Stimulated activated CD4-positive, alpha-beta T cell treated with anti-CD3 and anti-CD28 coated beads, Interleukin-1b, Interleukin-23, amount 100 ng/mL, for 24 hours (primary cell): ENCODE measurements around the gene DRD2.

ENCODE experiments used
- DNase-seq, 4 experiments: peaks; one replicate each; pipeline ENCODE4 v3.0.0-alpha.2; 2020; ENCODE audit warnings: low read depth in 4 of 4, low spot score in 1 of 4

The DRD2 gene

GRCh38 chr11:113376156-113376555, 99.0 kb downstream of the DRD2 start:
- DNase-seq: no peak

GRCh38 chr11:113375402-113375801, 99.8 kb downstream of the DRD2 start:
- no peak for DNase-seq

DNA sequence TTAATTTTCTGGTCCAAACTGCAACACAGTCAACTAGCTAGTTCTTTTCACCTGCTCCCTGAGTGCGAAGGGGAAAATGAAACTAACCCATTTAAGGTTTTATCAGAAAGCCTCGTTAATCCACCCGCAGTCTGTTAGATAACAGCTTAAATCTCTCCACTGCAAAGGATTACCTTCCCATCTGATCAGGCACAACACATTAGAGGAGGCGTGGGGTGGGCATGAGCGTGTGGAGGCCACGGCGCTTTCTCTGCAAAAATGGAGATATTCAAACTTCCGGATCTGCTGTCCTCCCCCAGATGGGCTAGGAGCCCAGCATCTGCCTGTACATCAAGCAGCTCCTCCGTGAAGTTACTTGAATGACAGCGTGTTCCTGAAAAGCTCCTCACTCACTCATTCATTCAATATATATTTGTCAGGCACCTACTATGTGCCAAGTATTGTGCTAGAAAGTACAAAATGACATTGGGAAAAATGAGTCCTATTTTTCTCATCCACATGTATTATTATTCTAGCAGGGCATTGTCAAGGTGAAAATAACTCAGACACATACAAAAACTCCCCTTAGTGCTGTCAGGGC, 101.1 kb downstream of the DRD2 start:
- DNase-seq: no peak

DNA sequence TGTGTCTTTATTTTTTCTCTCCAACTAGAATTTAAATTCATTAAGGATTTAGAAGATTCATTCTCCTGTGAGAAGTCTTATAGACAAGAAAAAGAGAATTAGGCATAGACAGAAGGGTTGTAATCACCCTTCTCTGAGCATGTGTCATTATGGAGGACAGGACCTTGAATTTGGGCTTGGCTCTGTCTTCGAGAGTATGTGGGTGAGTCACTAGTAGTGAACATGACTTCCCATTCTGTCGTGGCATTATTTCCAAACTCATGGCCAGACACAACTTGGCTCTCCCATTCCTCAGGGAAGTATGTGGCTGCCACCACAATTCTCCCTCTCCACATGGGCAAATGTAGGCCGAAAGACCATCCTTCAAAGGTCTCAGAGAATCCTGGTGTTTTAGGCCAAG, 101.9 kb downstream of the DRD2 start:
- DNase-seq: no peak

DNA sequence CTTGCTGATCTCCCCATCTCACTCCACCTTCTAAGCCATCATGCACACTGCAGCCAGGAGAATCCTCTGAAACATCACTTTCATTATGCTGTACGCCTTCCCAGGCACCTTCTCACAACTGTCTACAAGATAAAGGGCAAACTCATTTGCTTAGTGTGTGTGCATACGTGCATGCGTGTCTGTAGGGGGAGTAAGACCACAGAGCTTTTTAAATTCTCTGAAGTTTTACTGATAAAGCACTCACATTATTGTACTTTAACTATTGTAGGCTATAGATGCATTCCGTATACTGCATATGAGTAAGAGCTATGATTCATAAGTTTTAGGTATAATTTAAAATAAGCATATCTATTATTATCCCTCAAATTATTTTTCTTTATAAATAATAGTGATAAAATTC, 102.9 kb downstream of the DRD2 start:
- DNase-seq: no peak

- no peak for DNase-seq
These were observed 104.6 kb downstream of the DRD2 start for GRCh38 chr11:113370634-113371033.

- no peak for DNase-seq
These were observed 105.8 kb downstream of the DRD2 start for GRCh38 chr11:113369411-113369810.

DNA sequence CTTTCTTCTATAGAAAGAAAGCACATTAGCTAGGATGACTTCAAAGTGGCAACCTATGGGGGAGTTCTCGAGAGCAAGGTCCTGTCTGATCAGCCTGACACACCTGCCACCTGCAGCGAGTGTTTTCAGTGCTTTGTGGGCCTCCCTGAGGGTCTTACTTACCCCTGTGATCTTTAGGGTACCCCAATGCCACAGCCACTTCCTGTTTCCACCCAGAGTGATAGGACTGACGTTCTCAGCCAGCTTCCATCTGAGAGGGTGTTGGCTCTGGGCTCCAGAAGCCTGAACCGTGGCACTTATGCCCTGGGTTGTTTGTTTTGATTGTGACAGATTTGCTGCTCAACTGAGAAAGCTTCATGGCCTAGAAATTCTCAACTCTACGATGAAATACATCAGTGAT, 109.3 kb downstream of the DRD2 start:
- no peak for DNase-seq

DNA sequence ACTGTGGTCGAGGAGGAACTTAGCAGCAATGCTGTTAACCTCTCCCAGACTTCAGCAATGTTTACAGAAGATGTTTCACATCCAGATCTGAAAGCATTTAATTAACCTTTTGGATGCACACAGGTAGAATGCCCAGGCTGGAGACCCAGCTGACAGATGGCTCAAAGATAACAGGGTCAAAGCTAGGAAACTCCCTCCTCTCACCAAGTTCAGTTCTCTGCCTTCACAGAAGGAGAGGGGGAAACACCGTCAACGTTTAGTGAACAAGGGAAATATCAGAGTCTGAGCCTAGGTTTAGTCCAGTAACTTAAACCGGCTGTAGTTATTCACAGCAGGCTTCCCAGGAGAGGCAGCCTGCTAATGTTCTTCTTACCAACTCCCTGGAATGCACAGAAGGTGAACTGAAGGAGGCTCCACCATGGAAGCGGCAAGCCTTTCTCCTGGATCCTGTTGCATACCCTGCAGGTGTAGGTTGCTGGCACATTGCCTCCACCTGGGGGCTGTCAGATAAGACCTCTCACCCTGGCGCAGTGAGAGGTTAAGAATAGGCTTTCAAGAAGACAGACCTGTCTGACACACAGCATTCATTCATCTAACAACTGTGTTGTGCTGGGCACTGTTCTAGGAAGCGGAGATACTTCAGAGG, 111.1 kb downstream of the DRD2 start:
- no peak for DNase-seq

DNA sequence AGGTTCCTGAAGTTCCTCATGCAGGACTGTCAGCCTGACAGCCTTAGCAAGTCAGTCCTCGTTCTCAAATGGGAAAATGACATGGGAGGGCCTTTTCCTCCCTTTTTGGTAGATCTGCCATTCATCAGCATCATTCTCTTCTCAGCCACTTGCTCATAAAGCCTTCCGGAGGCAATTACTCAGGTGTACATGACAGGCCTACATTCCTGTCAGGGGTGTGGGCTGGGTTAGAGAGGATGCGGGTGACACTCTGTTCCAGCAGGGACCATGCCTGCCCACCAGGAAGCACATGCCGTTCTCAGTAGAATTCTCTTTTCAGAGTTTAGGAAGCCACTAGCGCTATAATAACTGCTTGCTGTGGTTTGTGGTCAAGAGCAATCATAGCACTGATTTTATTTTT, 111.8 kb downstream of the DRD2 start:
- no peak for DNase-seq
